Limb (tissue), 2 donors: ENCODE results near the gene UBE2J1.

Source experiments
- DNase-seq, 2 donors: peaks; one replicate each; pipeline ENCODE4 v3.0.0-alpha.2; 2016; ENCODE audit errors: extremely low spot score in 2 of 2

UBE2J1 gene

DNA sequence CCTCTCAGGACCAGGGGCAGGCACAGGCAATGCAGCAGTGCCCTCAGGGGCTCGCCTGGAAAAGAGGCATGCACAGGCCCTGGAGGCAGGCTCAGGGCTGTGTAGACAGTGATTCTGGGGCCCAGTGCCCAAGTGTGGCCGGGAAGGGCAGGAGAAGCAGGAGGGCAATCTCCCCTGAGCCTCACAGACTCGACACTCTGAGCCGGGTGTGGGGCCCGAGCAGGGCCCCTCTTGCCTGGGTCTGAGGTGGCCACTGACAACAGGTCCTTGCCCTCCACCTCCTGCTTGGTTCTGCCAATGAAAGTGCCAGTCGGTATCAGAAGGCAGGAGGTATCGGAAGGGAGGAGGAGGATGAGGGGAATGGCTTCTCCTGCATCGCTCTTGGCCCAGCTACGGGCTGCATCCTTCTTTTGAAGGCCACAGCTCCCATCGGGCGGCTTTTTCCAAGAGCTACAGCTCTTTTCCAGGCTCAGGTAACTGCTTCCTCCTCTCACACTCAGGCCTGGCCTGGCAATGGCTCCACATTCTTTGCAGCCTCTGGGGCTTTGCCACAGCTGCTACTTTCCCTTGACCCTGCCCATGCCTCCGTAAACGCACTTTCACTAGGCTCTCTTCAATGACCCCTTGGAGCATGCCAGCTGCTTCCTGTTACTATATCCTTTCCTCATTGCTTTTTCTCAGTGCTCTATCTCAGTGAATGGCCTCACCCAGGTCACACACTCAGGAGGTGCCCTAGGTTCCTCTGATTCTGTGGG, 61.9 kb downstream of the UBE2J1 start:
- no peak for DNase-seq

DNA sequence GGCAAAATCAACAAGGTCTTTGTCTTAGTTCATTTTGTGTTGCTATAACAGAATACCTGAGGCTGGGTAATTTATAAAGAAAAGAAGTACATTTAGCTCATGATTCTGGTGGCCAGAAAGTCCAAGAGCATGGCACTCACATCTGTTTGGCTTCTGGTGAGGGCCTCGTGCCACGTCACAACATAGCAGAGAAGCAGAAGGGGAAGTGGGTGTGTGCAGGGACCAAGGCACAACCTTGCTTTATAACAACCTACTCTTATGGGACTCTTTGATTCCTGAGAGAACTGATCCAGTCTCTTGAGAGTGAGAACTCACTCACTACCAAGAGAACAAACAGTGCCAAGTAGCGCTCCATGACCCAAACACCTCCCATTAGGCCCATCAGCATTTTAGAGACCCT, 62.8 kb downstream of the UBE2J1 start:
- no peak for DNase-seq

DNA sequence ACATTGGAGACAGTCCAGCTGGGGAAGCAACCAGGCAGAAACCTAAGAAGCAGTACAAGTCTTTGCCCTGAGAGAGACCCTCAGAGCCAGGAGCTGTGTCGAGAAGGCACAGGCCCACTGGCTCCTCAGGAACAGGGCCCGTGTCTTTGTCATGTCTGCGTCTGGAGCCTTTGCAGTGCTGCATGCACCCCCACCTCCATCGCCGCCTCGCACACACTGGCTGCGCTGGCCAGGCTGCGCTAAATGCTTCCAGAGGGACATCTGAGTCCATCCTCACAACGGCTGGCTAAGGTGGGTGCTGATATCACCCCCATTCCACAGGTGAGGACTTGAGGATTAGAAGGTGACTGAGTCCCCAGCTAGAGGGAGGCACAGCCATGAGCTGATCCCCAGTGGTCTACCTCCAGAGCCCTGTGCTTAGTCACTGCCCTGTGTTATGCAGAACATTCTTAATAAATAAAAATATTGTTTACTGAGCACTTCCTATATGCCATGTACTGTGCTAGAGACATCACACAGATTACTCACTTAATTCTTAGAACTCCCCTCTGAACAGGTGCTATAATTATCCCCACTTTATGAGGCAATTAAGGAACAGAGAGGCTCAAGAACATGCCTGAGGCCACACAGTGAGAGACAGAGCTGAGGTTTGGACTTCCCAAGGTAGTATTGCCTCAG, 65.0 kb downstream of the UBE2J1 start:
- no peak for DNase-seq

DNA sequence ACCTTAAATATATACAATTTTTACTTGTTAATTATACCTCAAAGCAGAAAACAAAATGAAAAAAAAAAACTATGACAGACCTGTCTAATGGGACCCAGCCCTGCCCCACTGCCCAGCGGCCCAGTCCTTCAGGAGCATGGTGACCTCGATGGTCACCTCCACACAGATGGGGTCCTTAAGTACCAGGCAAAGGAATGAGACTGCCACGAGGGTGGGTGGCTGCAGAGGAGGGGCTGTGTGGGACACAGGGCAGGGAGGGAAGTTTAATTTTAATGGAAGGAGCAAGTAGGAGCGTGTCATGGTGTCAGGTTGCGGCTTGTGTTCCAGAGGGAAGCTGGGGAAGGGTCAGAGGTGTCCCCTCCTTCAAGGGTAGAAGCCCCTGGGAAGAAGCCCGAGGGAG, 66.0 kb downstream of the UBE2J1 start:
- no peak for DNase-seq

DNA sequence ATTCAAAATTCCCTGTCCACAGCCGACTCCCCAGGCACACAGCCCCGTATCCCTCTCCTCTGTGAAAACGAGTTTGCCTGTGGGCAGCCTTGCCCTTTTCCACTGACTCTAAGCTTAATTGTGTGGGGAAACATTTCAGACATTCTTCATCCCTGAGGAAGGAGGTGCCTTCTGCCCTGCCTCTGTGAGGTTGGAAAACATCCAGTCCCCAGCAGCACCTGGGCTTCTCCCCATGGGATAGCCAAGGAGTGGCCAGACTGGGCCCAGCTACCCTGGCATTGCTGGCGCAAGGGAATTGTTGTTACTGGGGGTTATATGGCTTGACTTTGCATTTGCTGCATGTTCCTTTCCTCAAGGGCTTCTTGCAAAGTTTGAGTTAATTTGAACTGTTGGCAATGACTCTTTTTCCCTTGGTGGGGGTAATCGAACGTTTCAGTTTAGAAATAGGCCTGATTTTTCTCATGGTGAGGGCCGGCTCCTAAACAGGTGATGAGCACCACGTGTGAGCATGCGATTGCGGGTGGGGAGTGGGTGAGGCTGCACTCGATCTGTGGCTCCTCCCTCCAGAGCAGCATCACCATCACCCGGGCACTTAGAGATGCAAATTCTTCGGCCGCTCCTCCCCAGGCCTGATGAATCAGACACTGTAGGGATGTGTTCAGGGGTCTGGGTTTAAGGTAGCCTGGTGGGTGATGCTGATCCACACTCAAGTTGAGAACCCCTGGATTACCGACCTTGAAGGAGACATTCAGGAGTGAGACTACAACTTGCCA, 67.4 kb downstream of the UBE2J1 start:
- no peak for DNase-seq

DNA sequence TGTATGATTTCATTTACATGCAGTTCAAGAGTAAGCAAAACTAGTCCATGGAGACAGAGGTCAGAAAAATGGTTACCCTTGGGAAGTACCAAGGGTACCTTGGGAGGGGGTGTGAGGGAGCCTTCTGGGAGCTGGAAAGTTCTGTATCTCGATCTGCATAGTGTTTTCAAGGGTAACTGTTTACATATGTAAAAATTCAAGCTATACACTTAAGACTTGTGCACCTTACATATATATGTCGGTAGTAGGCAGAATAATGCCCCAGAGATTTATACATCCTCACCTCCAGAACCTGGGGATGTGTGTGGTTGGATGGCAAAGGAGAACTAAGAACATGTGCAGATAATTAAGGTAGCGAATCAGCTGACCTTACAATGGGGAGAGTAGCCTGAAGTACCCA, 68.4 kb downstream of the UBE2J1 start:
- no peak for DNase-seq

DNA sequence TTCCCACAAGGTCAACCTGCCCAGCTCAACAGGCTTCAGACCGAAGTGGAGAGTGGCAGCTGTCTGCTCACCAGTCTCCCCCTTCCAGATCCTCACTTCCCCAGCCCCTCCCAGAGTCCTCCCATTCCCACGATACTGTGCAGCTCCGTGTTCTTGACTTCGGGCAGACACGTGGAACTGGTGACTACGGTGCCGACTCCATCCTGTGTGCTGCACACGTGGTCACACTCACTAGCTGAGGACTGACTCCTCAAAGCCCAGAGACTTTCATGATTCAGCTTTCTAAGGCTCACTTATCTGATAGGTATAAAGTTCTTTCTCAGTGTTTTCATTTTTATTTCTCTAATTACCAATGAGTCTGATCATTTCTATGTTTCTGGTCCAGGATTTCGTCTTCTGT, 69.8 kb downstream of the UBE2J1 start:
- DNase-seq = no peak

DNA sequence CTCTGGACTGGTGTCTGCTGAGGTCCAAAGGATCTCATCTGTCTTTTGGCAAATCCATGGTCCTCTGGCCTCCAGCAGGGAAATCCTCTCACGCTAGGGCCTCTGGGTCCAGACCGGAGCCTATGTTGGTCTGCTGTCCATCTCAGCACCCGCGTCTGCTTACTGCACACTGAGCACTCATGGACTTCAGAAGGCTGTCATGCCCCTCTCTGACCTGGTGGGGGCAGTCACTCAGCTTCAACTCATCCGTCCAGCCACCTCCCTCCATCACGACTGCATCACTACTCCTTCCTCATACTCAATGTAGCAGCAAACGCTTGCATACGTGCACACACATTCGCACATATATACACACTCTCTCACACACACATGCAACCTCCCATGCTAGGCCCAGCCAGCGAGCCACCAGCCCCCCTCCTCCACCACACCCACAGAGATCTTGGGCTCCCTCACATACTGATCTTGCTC, 70.7 kb downstream of the UBE2J1 start:
- DNase-seq = no peak

DNA sequence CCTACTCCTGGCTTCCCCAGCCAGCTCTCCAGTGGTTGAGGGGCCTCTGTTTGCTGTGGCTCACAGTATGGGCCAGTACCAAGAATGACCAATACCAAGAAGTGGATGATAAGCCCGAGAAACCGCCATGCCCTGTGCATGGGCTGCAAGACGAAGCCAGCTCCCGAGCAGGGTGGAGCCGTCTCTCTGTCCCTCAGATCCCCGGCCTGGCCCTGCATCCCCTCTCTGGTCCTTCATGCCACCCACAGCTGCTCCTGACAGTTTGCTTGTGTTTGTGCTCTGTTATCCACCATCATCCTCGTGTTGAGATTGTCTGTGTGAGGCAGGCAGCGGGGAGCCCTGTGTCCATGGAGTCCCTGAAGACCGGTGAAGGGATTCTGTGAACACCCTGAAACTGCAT, 73.6 kb downstream of the UBE2J1 start:
- no peak for DNase-seq
